Measurements from ENCODE around the gene SPATA32. TPM values are rescaled to one million over a fixed set of nuclear protein-coding genes. Genes with fewer than 3 reads are reported as not detected.
A peak's percentile ranks its signal among the peaks of the same experiment; 100 is the strongest.

The SPATA32 gene
- total RNA-seq, 1 donor from 2014 or later, result not detected

DNA sequence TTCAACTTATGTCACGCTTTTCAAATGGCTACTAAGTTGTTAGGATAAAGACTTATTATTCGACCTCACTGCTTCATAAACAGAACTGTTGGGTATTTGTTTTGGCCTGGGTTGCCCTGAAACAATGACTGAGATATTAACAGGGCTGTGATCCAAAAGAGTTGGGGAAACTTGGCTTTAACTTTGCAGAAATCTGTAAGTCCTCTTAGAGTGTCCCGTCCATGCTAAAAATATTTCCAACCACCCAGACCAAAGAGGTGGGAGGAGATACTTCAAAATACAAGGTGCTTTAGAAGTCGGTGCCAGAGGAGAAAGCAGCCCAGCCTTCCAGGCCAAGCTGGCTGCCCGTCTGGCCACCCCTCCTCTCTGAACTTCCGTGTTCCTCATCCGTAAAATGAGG, 16.1 kb upstream of the SPATA32 start:
- intact Hi-C loops (cut with micrococcal nuclease), result loop anchor here (5.0 kb wide), 1 partner anchor 109 kb away; no protein-coding TSS in a partner anchor
- ATAC-seq (peak; percentile 72), DNase-seq (peak; percentile 59)

DNA sequence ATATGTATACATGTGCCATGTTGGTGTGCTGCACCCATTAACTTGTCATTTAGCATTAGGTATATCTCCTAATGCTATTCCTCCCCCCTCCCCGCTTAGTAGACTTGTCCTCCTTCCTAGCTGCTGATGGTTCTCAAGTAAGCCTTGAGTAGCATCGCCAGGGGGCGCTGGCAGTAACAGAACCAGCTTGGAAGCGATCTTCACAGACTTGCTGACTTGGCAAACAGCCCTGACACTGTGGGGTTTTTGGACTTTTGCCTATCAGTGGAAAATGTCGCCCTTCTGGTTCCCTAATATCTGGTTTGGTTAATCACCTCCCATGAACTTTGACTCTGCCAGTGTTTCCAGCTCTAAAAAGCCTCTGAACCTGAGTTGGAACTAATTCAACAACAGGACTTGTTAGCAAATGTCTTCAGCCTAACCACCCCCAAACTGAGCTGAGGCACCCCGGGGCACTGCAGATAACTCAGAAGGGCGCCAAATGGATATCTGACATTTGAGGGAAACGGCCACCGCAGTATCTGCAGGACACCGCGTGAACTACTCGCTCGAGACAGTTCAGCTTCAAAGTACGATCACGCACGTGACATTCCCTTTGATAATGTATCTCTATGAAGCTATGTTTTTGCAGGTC, 15.4 kb upstream of the SPATA32 start:
- peak; percentile 71 for ATAC-seq
- intact Hi-C loops (cut with micrococcal nuclease), result loop anchor here (5.0 kb wide), 1 partner anchor 110 kb away; no protein-coding TSS in a partner anchor
- DNase-seq, result peak; percentile 98

- no peak for ATAC-seq
These were observed 14.1 kb upstream of the SPATA32 start for GRCh38 chr17:45276031-45276430.

DNA sequence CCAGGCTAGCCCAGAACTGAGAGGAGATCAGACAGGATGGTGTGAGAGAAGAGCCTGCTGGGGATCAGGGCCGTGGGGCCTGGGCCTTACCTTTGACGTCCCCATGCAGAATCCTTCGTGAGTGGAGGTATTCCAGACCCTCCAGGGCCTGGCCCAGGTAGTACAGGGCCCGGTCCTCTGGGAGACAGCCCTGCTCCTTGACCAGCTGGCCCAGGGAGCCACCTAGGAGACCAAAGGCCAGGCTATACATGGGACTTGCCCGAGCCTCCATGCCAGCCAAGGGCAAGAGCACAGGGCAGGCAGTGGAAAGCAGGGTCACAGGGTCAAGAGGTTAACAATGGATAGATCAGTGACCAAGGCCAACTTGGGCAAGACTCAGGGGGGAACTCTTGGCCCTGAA, 12.1 kb upstream of the SPATA32 start:
- no peak for DNase-seq
- intact Hi-C loops (cut with micrococcal nuclease), result no loop called here
- no peak for ATAC-seq

More at GRCh38 chr17:45276031-45276430, 14.1 kb upstream of the SPATA32 start:
- DNase-seq, result peak; percentile 61
- intact Hi-C loops (cut with micrococcal nuclease), result loop anchor here (5.0 kb wide), 1 partner anchor 111 kb away; no protein-coding TSS in a partner anchor

- no peak for DNase-seq
- intact Hi-C loops (cut with micrococcal nuclease), result no loop called here
- ATAC-seq, result no peak
These were observed 11.7 kb upstream of the SPATA32 start for GRCh38 chr17:45273551-45273957.

DNA sequence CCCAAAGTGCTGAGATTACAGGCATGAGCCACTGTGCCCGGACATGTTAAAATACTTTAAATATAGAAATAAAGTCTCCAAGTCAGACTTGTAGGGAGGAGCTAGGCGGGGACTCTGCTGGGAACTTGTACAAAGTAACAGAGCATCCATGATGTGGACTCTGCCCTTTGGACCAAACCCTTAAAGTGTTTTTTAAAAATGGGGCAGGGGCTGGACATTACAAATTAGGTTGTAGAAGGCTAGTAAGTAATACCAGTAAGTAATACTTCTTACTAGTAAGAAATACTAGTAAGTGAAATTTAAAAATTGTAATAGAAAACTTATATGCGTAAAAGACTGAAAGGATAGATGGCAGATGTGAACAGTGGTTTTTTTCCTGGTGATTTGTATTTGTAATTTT, 9.7 kb upstream of the SPATA32 start:
- no peak for DNase-seq
- no peak for ATAC-seq
- intact Hi-C loops (cut with micrococcal nuclease), result no loop called here

GRCh38 chr17:45270828-45271418, 9.0 kb upstream of the SPATA32 start:
- intact Hi-C loops (cut with micrococcal nuclease), result no loop called here
- DNase-seq, result no peak
- ATAC-seq, result peak; percentile 30

- intact Hi-C loops (cut with micrococcal nuclease), result no loop called here
- ATAC-seq (no peak), DNase-seq (no peak)
These were observed 8.0 kb upstream of the SPATA32 start for GRCh38 chr17:45269912-45270311.

- intact Hi-C loops (cut with micrococcal nuclease), result no loop called here
- DNase-seq, result no peak
- ATAC-seq, result no peak
These were observed 5.7 kb upstream of the SPATA32 start for GRCh38 chr17:45267436-45268055.

GRCh38 chr17:45266372-45266926, 4.6 kb upstream of the SPATA32 start:
- no peak for ATAC-seq
- DNase-seq, result no peak
- intact Hi-C loops (cut with micrococcal nuclease), result no loop called here

- ATAC-seq, result no peak
- no peak for DNase-seq
- intact Hi-C loops (cut with micrococcal nuclease), result no loop called here
These were observed 3.9 kb upstream of the SPATA32 start for GRCh38 chr17:45265821-45266220.

DNA sequence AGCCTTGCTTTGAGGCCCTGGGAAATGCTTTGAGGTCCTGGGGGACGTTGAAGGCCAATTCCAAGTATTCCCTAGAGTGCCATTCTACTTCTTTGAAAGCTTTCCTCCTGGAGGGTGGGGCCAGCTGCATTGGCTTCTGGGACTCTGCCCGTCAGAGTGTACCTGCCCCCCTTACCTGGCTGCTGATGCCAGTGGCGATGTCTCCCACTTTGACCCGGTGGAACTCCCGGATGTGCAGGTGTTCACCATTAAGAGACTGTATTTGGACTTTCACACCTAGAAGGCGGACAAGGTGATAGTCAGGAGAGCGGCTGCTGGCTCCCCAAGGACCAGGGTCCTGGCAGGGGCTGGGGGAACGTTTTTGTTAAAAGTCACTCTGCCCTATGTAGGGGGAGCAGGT, 3.1 kb upstream of the SPATA32 start:
- ATAC-seq (no peak), DNase-seq (no peak)
- intact Hi-C loops (cut with micrococcal nuclease), result no loop called here

DNA sequence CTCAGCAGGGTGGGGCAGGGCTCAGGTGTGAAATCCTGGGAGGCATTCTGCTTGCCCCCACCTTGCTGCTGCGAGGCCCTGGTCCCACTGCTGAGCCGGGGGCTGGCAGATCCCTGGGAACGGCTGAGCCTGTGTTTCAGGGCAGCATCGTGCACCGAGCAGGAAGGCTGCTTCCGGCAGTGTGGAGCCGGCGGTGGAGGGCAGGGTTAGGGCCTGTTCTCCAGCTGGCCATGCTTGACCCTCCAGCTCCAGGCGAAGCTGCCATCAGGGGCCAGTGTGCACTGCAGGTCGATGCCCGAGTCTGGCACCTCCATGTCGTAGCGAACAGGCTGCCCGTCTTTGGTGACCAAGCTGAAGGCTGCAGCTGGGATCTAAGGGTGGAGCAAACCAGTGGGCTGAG, 2.5 kb upstream of the SPATA32 start:
- intact Hi-C loops (cut with micrococcal nuclease), result no loop called here
- ATAC-seq, result no peak

GRCh38 chr17:45263477-45263860, 1.6 kb upstream of the SPATA32 start:
- intact Hi-C loops (cut with micrococcal nuclease), result no loop called here
- DNase-seq (no peak), ATAC-seq (peak; percentile 5)

More for the DNA sequence above, 2.5 kb upstream of the SPATA32 start:
- DNase-seq, result no peak

- intact Hi-C loops (cut with micrococcal nuclease), result no loop called here
- DNase-seq (peak; percentile 59), ATAC-seq (peak; percentile 23)
These were observed 902 bp upstream of the SPATA32 start for GRCh38 chr17:45262516-45263476.

DNA sequence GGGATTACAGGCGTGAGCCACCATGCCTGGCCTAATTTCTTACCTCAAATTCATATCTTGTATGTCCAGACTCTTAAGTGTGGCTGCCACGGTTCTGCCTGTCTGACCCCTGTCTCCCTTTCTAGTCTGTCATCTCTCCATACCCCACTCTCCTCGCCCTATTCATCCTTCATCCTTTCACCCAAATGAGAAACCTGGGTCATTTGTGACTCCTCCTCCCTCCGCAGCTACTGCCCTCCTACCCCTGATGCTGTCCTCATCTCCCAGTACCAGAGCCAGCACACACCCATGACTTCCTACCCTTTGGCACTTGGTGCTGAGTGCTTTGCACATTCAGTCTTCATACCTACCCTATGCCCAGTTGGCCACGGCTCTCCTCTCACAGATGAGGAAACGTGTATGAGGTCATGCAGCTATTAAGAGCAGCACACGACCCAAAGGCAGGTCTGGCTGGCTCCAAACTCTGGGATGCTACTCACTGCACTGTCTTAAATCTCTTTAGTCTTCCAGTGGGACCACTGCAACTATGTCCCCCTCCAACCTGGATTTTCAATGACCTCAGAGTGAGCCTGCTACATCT, 1.6 kb downstream of the SPATA32 start:
- DNase-seq (peak; percentile 72), ATAC-seq (peak; percentile 87)
- intact Hi-C loops (cut with micrococcal nuclease), result no loop called here

GRCh38 chr17:45258981-45259380, 2.9 kb downstream of the SPATA32 start:
- intact Hi-C loops (cut with micrococcal nuclease), result no loop called here
- DNase-seq, result no peak
- no peak for ATAC-seq

- no peak for DNase-seq
- ATAC-seq, result no peak
- intact Hi-C loops (cut with micrococcal nuclease), result no loop called here
These were observed 4.8 kb downstream of the SPATA32 start for GRCh38 chr17:45257115-45257514.

All from left ventricle myocardium superior (tissue), 1 donor.